ENCODE measurements around the gene SRGAP3.

SRGAP3 gene

GRCh38 chr3:9078561-9079240, 170.7 kb downstream of the SRGAP3 start:
- DNase-seq, result no peak

DNA sequence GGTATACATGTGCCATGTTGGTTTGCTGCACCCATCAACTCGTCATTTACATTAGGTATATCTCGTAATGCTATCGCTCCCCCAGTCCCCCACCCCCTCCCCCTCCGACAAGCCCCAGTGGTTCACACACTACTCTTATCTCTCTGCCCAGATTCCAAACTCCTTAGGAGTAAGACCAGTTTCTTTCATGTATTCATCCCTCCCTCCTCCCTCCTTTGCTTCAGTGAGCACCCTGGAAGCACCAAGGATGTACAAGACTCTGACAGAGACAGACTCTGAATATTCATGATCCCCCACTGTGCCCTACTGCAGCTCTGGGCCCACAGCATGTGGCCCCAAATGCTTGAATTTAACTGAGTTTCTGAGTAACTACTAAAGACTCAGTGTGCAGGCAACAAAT, 172.4 kb downstream of the SRGAP3 start:
- DNase-seq, result no peak

GRCh38 chr3:9075762-9076161, 173.7 kb downstream of the SRGAP3 start:
- DNase-seq, result no peak

- DNase-seq, result no peak
These were observed 175.4 kb downstream of the SRGAP3 start for GRCh38 chr3:9074079-9074478.

GRCh38 chr3:9072667-9073009, 176.8 kb downstream of the SRGAP3 start:
- DNase-seq, result no peak

DNA sequence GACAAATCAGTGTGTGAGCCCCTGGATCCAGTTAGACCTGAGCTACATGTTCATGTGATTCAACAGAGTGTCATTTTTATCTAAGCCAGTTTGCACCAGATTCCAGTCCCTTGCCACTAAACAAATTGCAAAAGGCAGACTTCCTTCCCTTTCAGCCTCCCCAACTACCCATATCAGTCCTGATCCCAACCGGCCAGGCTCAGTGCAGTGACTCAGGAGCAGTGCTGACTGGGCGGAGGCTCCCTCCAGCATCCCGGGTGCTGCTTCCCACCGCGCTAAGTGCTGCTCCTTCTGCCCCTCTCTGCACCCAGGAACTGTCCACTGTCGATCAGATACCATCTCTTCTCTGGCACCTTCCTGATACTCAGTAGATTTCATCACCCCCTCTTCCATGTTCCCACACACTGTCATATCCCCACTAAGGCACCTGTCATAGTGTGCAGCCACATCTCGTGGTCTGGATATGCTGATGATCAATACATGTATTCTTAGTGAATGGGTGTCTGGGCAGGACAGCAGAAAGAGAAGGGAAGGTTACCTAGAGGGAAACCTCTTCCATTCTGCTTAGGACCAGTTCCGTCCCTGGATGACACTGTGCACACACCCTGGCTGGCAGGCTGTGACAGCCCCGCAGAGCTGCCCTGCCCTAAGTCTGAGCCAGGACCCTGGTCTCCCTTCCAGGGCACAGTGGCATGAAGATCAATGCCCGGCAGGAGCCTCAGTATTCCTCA, 177.3 kb downstream of the SRGAP3 start:
- no peak for DNase-seq

DNA sequence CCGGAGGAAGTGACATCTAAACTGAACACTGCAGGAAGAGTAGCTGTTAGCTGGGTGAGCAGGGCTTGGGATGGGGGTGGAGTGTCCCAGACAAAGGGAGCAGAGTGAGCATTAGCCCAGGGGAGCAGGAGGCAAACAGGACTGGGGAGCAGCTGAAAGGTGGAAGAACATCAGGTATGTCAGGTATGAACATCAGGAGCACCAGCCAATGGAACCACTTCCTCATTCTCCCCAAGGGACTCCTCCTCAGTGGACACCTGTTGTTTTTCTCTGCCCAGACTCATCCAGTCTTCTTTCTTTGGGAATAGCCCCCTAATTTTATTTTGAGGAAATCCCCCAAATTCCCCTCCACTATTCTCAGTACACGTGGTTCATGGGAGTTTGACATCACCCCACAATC, 178.5 kb downstream of the SRGAP3 start:
- DNase-seq, result no peak

GRCh38 chr3:9069971-9070370, 179.5 kb downstream of the SRGAP3 start:
- DNase-seq, result no peak

DNA sequence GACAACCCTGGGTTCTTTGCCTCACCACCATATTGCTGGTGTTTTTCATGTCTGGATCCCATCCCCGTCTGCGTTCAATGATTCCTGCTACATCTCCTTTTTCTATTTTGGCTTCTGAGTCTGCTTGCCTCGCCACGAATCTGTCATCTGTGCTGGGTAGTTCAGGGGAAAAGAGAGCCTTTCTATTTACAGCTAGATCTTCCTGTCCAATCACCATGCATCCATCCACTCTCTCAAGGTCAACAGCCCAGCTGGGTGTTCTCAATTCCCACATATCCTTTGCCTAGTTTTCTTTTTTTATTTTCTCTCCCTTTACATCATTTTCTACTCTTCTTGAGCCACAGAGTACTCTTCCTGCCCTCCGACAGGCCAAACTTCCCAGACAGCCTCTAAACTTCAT, 181.4 kb downstream of the SRGAP3 start:
- no peak for DNase-seq

DNA sequence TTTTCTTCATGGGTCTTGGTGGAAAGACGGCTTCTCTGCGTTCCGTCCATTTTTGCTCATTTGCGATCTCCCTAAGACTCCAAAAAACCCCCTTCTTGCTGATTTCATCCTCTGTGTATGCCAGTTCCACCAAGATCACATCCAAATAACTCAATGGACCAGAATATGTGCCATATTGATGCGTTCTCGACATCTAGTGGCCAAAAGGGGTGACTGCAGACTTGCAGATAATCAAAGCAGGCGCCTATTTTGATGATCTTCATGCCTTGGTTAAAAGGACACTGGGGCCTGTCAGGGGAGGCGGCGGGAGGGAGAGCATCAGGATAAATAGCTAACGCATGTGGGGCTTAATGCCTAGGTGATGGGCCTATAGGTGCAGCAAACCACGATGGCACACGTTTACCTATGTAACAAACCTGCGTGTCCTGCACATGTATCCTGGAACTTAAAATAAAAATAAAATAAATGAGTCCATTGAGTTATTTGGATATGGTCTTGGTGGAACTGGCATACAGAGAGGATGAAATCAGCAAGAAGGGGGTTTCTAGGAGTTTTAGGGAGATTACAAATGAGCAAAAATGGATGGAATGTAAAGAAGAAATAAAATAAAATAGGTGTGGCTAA, 182.0 kb downstream of the SRGAP3 start:
- DNase-seq, result no peak

DNA sequence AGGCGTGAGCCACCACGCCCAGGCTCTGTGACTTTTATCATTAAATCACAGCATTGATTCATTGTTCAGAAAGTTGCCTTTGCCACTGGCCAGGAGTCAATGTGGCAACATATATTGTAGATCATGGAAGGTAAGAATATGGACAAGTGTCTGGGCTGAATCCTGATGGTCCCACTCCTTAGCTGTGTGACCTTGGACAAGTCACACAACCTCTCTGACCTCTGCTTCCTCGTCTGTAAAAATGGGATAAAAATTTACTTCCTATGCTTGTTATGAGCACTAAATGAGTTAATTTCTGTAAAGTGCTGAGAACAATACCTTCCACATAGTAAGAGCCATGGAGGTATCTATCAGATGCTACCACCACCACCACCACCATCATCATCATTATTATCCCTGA, 182.7 kb downstream of the SRGAP3 start:
- no peak for DNase-seq

GRCh38 chr3:9066141-9066540, 183.3 kb downstream of the SRGAP3 start:
- no peak for DNase-seq

DNA sequence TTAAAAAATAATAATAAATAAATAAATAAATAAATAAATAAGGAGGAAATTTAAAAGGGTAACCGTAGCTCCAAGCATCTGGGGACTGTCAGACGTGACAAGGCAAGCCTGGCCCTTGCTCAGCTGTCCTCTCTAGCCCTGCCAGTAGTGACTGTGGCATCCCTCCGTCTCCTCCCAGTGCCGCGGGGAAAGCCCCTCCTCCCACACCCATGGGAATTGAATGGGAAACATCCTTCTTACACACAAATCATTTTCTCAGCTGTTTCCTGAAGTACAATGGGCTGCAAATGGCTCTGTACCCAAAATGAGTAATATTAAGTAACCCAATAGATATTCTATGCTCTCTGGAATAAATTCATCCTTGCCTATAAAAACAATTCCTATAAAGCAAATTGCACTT, 184.6 kb downstream of the SRGAP3 start:
- no peak for DNase-seq

DNA sequence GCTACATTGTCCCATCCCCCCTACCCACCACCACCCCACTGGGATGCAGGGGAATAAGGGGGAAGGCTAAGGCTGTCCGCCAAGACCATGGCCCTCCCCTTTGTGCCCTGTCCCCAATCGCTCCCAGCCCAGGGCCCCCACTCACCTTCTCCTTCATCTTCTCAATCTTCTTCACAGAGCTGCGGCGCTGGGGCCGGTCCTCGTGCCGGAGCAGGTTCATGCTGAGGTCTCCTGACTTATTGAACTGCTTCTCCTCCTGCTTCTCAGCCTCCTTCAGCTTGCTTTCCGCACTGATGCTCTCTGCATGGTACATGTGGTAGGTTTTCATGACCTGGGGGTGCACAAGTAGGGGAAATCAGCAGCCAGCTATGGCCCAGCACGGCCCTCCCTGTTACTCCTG, 185.2 kb downstream of the SRGAP3 start:
- DNase-seq, result no peak

- DNase-seq, result no peak
These were observed 186.9 kb downstream of the SRGAP3 start for GRCh38 chr3:9062570-9062969.

DNA sequence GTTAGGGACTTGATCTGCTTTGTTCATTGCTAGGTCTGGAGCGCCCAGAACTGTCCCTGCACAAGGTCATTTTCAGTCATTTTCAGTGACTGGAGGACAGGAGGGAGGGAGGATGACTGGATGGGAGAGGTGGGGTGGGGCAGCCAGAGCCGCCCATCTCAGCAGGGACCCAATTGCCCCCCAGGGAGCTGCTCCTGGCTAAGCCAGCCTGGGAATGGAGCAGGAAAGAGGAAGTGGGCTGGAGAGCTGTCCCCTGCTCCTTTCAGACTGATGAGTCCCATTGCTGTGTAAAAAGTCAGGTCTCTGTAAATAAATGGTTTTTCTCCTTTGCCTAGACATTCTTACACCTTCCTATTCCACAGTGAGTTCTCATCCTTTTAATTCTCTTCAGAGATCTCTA, 187.8 kb downstream of the SRGAP3 start:
- no peak for DNase-seq

GRCh38 chr3:9059489-9060400, 189.7 kb downstream of the SRGAP3 start:
- no peak for DNase-seq

DNA sequence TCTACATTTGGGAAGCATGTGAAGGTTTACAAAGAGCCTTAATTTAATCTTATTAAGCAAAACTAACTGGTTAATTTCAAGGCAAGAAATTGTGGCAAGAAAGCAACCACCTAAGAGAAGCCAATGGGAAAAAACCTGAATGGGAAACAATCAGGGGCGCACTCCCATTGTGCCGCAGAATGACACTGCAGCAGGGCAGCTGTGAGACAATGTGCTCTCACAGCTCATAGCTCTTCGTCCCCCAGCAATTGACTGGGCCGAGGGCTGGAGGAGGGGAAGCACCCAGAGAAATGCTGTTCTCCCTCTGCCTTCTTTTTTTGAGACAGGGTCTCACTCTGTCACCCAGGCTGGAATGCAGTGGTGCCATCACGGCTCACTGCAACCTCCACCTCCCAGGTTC, 192.9 kb downstream of the SRGAP3 start:
- DNase-seq, result no peak

DNA sequence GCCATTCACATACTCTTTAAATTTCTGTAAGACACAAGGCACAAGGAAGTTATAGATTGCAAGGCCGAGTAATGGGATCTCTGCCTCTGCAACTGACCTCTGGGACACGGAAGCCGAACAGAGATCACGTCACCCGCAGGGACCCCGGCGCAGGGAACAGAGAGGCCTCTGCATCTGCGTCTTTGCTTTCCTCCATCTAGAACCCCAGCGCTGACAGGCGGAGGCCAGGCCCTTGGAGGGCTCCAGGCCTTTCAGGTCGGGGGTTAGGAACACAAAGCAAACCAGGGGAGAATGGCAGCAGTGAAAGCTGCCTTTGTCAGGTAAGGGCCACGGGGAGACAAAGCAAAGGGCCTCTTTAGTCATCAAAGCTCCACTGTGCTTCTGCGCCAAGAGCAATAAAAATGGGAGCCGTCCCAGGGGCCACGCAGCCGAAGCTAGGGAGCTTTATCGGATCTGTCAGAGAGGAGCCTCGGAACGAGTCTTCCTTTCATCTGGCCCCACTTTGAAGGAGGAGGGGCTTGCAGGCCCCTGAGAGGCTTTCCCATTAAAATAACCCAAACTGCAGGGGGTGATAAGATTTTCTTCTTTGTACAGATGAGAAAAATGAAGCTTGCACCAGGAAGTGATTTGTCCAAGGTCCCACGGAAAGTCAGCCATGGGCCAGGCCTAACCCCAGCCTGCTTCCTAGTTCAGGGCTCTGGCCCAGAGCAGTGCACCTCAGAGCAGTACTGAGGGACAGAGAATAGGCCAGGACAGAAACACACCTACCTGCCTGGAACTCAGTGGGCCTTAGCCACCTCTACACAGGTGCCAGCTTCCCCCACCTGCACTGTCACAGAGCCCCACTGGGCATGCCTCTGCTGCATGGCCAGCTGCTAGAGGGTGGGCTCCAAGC, 201.7 kb downstream of the SRGAP3 start:
- DNase-seq, result no peak

DNA sequence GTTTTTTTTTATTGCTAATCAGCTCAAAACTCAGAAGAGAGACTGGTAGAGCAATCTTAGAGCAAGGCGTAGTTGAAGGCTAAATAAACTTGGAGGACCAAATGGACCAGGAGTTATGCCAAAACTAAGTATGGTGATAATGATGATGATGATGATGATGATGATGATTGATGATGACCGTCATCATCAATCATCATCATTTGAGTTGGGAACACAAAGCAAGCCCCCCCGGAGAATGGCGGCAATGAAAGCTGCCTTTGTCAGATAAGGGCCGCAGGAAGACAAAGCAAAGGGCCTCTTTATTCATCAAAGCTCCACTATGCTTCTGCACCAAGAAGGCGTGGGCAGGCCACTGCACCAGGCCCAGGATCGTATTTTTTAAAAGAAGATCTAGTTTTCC, 204.1 kb downstream of the SRGAP3 start:
- no peak for DNase-seq

- DNase-seq, result no peak
These were observed 206.4 kb downstream of the SRGAP3 start for GRCh38 chr3:9043063-9043462.

DNA sequence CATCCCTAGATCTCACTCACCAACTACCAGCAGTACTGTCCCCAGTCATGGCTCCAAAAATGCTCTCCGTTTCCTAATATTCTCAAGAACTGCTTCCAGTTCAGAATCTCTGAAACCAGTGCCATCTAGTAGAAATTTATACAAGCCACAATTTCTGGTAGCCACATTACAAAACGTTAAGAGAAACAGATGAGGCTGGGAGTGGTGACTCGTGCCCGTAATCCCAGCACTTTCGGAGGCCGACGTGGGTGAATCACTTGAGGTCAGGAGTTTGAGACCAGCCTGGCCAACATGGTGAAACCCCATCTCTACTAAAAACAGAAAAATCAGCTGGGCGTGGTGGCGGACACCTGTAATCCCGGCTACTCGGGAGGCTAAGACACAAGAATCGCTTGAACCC, 207.8 kb downstream of the SRGAP3 start:
- no peak for DNase-seq

Data from effector CD8-positive, alpha-beta T cell (primary cell).